ENCODE data around the gene ARPC2. TPM values are rescaled to one million over a fixed set of nuclear protein-coding genes. Genes with fewer than 3 reads are reported as not detected.

Gene ARPC2
- total and polyA plus RNA-seq, 2 of the 13 experiments (the other 11 are each of a cell fraction or from before 2014, with no cell fraction given): 168 to 303 TPM

DNA sequence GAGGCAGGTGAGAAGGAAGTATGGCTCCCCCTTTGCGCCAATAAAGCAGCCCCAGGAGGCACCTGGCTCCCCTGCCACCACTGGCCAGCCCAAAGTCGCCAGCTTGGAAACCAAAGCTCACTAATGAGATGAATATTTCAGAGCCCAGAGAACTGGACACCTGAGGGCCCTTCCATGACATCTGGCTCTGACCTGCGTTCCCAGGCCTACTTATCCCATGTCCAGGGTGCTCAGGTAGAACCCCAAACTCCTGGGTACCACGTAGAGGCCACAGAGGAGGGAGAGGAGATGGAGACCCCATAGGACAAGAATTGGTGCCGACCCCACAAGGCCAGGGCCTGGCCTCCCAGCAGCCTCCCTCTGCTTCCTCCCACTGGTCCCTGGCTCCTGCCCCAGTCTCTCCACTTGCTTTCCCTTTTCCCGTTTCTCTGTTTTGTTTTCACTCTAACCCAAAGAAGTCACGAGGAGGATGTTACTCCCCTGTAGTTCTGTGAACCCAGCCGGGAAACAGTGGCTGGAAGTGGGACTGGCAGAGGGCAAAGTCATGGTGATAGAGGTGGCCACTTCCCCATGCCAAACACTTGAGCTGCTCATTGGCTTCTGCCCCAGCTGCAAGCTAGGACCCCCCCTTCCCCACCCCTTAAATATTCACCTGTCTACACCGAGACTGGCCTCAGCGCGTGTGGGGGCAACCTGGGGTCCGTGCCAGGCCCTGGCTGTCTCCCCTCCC, 74.5 kb downstream of the ARPC2 start (continued):
- TF ChIP-seq, protein P1, sequence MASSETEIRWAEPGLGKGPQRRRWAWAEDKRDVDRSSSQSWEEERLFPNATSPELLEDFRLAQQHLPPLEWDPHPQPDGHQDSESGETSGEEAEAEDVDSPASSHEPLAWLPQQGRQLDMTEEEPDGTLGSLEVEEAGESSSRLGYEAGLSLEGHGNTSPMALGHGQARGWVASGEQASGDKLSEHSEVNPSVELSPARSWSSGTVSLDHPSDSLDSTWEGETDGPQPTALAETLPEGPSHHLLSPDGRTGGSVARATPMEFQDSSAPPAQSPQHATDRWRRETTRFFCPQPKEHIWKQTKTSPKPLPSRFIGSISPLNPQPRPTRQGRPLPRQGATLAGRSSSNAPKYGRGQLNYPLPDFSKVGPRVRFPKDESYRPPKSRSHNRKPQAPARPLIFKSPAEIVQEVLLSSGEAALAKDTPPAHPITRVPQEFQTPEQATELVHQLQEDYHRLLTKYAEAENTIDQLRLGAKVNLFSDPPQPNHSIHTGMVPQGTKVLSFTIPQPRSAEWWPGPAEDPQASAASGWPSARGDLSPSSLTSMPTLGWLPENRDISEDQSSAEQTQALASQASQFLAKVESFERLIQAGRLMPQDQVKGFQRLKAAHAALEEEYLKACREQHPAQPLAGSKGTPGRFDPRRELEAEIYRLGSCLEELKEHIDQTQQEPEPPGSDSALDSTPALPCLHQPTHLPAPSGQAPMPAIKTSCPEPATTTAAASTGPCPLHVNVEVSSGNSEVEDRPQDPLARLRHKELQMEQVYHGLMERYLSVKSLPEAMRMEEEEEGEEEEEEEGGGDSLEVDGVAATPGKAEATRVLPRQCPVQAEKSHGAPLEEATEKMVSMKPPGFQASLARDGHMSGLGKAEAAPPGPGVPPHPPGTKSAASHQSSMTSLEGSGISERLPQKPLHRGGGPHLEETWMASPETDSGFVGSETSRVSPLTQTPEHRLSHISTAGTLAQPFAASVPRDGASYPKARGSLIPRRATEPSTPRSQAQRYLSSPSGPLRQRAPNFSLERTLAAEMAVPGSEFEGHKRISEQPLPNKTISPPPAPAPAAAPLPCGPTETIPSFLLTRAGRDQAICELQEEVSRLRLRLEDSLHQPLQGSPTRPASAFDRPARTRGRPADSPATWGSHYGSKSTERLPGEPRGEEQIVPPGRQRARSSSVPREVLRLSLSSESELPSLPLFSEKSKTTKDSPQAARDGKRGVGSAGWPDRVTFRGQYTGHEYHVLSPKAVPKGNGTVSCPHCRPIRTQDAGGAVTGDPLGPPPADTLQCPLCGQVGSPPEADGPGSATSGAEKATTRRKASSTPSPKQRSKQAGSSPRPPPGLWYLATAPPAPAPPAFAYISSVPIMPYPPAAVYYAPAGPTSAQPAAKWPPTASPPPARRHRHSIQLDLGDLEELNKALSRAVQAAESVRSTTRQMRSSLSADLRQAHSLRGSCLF (CRISPR knock-in tag; IDR thresholded peaks at IDR 0.05; ENCODE audit: borderline replicate concordance): no peak
- TF ChIP-seq ZNF30 (CRISPR knock-in tag; IDR thresholded peaks at IDR 0.05) (no peak), FOXP1 (IDR thresholded peaks at IDR 0.05) (no peak), FOXP1 (CRISPR knock-in tag; IDR thresholded peaks at IDR 0.05) (no peak), ZNF441 (CRISPR knock-in tag; IDR thresholded peaks at IDR 0.05; ENCODE audit: borderline replicate concordance) (no peak), ZNF382 (CRISPR knock-in tag; IDR thresholded peaks at IDR 0.05; ENCODE audit: borderline replicate concordance) (no peak), CCDC6 (CRISPR knock-in tag; IDR thresholded peaks at IDR 0.05) (no peak), GATA4 (IDR thresholded peaks at IDR 0.05; ENCODE audit: borderline replicate concordance, low read depth) (no peak), HOXD1 (CRISPR knock-in tag; IDR thresholded peaks at IDR 0.05) (no peak), ELF4 (CRISPR knock-in tag; IDR thresholded peaks at IDR 0.05; ENCODE audit: borderline replicate concordance) (peak; percentile 20; the same call in 1 of the 2 replicates), CHD2 (IDR thresholded peaks at IDR 0.05; ENCODE audit: low read depth, low read length) (no peak), KLF6 (CRISPR knock-in tag; IDR thresholded peaks at IDR 0.05) (no peak), SIX1 (CRISPR knock-in tag; IDR thresholded peaks at IDR 0.05; ENCODE audit: borderline replicate concordance) (no peak), ZNF12 (CRISPR knock-in tag; IDR thresholded peaks at IDR 0.05) (no peak)
- TF ChIP-seq, protein P2, sequence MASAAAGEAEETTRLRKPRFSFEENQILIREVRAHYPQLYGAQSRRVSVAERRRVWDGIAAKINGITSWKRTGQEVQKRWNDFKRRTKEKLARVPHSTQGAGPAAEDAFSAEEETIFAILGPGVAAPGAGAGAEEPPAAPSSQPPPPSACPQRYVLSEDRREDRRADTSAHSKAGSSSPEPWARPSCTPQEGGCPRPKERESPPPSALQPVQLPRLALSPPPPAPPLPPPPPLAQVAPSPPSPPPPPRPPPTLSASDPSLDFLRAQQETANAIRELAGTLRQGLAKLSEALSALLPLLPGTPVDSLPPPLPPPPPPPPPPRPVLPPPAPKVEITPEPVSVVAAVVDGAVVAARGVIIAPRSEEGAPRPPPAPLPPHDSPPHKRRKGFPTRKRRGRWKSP (CRISPR knock-in tag; IDR thresholded peaks at IDR 0.05): no peak; the same call in 1 of the 2 replicates
- TF ChIP-seq, protein P3, sequence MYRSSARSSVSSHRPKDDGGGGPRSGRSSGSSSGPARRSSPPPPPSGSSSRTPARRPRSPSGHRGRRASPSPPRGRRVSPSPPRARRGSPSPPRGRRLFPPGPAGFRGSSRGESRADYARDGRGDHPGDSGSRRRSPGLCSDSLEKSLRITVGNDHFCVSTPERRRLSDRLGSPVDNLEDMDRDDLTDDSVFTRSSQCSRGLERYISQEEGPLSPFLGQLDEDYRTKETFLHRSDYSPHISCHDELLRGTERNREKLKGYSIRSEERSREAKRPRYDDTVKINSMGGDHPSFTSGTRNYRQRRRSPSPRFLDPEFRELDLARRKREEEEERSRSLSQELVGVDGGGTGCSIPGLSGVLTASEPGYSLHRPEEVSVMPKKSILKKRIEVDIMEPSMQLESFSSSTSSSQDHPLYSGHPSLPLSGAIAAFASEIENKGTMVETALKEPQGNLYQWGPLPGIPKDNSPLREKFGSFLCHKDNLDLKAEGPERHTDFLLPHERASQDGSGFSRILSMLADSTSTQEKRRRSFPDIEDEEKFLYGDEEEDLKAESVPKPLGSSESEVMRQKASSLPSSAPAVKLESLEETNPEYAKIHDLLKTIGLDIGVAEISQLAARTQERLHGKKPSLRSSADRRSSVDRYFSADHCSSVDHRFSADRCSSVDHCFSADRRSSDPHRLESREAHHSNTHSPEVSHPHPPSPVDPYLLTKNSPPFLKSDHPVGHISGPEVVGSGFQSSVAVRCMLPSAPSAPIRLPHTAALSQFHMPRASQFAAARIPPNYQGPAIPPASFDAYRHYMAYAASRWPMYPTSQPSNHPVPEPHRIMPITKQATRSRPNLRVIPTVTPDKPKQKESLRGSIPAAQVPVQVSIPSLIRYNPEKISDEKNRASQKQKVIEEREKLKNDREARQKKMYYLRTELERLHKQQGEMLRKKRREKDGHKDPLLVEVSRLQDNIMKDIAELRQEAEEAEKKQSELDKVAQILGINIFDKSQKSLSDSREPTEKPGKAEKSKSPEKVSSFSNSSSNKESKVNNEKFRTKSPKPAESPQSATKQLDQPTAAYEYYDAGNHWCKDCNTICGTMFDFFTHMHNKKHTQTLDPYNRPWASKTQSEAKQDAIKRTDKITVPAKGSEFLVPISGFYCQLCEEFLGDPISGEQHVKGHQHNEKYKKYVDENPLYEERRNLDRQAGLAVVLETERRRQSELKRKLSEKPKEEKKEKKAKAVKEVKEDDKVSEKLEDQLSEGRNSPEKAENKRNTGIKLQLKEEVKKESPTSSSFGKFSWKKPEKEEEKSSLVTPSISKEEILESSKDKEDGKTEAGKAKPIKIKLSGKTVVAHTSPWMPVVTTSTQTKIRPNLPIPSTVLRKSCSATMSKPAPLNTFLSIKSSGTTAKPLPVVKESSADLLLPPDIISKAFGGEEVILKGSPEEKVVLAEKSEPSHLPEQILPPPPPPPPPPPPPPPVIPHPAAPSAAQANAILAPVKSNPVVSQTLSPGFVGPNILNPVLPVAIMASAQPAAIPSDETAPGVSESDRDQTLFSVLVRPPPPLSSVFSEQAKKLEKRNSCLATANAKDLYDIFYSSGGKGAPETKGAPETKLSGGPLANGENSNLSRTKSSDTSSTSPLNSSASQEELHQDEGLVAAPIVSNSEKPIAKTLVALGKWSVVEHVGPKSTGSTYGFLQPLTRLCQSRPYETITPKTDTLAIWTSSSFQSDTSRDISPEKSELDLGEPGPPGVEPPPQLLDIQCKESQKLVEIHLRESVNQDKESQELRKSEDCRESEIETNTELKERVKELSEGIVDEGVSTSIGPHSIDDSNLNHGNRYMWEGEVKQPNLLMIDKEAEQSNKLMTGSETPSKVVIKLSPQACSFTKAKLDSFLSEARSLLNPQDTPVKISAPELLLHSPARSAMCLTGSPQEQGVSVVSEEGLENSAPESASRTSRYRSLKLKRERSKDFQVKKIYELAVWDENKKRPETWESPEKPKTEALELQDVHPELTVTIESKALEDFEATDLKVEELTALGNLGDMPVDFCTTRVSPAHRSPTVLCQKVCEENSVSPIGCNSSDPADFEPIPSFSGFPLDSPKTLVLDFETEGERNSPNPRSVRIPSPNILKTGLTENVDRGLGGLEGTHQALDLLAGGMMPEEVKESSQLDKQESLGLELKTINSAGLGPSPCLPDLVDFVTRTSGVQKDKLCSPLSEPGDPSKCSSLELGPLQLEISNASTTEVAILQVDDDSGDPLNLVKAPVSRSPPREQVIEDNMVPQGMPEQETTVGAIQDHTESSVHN (CRISPR knock-in tag; IDR thresholded peaks at IDR 0.05): no peak
